GM10248 (cell line): ENCODE measurements around the gene VEGFA.

Experiments used
- CTCF ChIA-PET: fragments of 300-600 bp; sonication (Branson Sonifier 250); formaldehyde crosslinking; extraction: SDS; loops from one replicate; lab custom pipeline; 2021; ENCODE audit warnings: antibody characterized with exemption; lab: Yijun Ruan, JAX
- POLR2A ChIA-PET: fragments of 350-650 bp; sonication (Branson Sonifier 250); formaldehyde crosslinking; extraction: SDS; loops from one replicate; lab custom pipeline; 2020; ENCODE audit warnings: antibody characterized with exemption; lab: Yijun Ruan, JAX
- DNase-seq: peaks from one replicate; pipeline ENCODE4 v3.0.0; 2012; ENCODE audit errors: extremely low spot score
- TF ChIP-seq, protein P1 (sequence below): IDR thresholded peaks from 2 replicates; pipeline ENCODE4 v1.5.1; 2012; ENCODE audit warnings: mild to moderate bottlenecking, low read depth; ENCODE audit errors: extremely low read depth, missing control alignments, control extremely low read depth

Gene VEGFA

GRCh38 chr6:43834528-43835155 is 64.6 kb downstream of the VEGFA start:
- ChIA-PET POLR2A (no interaction called here), CTCF (interaction anchor here (1.5 kb wide), 1 partner anchor 60 kb away, joined by 4 read pairs; no protein-coding TSS in a partner anchor)
- TF ChIP-seq, protein P1, sequence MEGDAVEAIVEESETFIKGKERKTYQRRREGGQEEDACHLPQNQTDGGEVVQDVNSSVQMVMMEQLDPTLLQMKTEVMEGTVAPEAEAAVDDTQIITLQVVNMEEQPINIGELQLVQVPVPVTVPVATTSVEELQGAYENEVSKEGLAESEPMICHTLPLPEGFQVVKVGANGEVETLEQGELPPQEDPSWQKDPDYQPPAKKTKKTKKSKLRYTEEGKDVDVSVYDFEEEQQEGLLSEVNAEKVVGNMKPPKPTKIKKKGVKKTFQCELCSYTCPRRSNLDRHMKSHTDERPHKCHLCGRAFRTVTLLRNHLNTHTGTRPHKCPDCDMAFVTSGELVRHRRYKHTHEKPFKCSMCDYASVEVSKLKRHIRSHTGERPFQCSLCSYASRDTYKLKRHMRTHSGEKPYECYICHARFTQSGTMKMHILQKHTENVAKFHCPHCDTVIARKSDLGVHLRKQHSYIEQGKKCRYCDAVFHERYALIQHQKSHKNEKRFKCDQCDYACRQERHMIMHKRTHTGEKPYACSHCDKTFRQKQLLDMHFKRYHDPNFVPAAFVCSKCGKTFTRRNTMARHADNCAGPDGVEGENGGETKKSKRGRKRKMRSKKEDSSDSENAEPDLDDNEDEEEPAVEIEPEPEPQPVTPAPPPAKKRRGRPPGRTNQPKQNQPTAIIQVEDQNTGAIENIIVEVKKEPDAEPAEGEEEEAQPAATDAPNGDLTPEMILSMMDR, result no peak
- DNase-seq, result no peak

DNA sequence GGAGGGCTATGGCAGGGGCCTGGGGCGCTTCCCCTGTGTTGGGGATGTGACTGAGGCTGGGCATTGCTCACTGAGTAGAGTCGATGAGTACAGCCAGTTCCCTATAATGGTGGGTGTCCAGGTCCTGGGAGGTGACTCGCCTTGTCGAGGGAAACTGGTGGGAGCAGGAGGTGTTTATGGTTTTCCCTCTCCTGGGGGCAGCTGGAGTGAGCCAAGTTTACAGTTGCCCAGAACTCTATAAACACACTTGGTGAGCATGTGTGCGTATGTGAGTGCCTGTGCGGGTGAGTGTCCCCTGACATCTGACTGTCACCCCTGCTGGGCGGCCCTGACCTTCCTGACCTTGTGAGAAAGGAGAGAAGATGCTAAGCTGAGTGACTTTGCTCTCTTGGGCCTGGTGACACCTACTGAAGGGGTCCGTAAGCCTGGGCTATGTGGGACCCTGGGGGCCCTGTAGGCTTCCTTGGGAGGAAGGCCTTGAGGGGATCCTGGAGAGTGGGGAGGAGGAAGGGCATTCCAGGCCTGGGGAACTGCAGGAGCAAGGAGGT is 65.9 kb downstream of the VEGFA start:
- ChIA-PET POLR2A (no interaction called here), CTCF (interaction anchor here (1.9 kb wide), 1 partner anchor 19 kb away, joined by 4 read pairs; no protein-coding TSS in a partner anchor)
- no peak for DNase-seq
- TF ChIP-seq, protein P1, result no peak
